Measurements from ENCODE around the gene RSRC2. TPM values are rescaled to one million over a fixed set of nuclear protein-coding genes. Genes with fewer than 3 reads are reported as not detected.

RSRC2 gene
- total RNA-seq, 1 experiment from 2014 or later = 68.7 TPM

DNA sequence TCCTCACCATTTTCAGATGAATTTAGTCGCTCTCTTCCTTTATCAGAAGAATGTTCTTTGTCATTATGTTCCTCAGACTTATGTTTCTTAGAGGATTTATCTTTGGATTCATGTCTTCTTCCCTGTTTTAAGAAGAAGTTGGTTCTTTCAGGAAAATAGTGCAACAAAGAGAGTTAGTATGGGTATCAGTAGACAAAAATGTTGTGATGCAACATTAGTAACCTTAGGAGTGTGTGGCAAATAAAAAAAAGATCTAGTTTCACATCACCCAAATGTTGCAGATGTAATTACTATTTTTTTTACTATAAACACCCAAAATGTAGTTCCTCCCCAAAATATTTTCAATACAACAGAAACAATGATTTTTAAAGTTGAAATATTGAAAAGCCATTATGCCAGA lies 7.8 kb downstream of the RSRC2 start:
- no peak overlapping the region for H2AFZ ChIP-seq (ENCODE audit: low read depth, low read length, poor library complexity, severe bottlenecking)
- peaks cover 77 to 91% of the 10 kb centered on the region in 2 experiments for H3K36me3 ChIP-seq (ENCODE audit: control insufficient read depth in 1 of 2, insufficient read depth in 2 of 2, low read length in 2 of 2)
- peaks cover 46% of the 10 kb centered on the region for H4K20me1 ChIP-seq (ENCODE audit: insufficient read depth)
- H3K9me3 ChIP-seq (ENCODE audit: control insufficient read depth in 1 of 2, insufficient read depth in 1 of 2, low read depth in 1 of 2, low read length in 2 of 2) = no peaks in the 10 kb centered on the region
- H3K79me2 ChIP-seq (ENCODE audit: insufficient read depth, low read length) = peaks cover 98% of the 10 kb centered on the region
- no peaks in the 10 kb centered on the region for H3K27me3 ChIP-seq (ENCODE audit: insufficient read depth, low read length)
- ChIA-PET CTCF (no interaction called here), RAD21 (ENCODE audit: low non-redundant PET in 1 of 2, low total read pairs in 2 of 2, uncharacterized antibody in 2 of 2, unreplicated experiment in 2 of 2) (no interaction called here), POLR2A (no interaction called here)
- H3K4me1 ChIP-seq (ENCODE audit: control insufficient read depth in 1 of 2, insufficient read depth in 2 of 2, low read length in 2 of 2) = 0 out of 4 replicates have a peak, but pooled peaks cover 0 to under 1% of the 10 kb centered on the region in 2 experiments
- H3K27ac ChIP-seq (ENCODE audit: low read depth, low read length) = no peak overlapping the region
- TF ChIP-seq ELF1 (IDR thresholded peaks at IDR 0.05; ENCODE audit: borderline replicate concordance, low read depth) = no peak
- TF ChIP-seq EGR1 (IDR thresholded peaks at IDR 0.05; ENCODE audit: low read depth) = no peak
- TF ChIP-seq, protein P1, sequence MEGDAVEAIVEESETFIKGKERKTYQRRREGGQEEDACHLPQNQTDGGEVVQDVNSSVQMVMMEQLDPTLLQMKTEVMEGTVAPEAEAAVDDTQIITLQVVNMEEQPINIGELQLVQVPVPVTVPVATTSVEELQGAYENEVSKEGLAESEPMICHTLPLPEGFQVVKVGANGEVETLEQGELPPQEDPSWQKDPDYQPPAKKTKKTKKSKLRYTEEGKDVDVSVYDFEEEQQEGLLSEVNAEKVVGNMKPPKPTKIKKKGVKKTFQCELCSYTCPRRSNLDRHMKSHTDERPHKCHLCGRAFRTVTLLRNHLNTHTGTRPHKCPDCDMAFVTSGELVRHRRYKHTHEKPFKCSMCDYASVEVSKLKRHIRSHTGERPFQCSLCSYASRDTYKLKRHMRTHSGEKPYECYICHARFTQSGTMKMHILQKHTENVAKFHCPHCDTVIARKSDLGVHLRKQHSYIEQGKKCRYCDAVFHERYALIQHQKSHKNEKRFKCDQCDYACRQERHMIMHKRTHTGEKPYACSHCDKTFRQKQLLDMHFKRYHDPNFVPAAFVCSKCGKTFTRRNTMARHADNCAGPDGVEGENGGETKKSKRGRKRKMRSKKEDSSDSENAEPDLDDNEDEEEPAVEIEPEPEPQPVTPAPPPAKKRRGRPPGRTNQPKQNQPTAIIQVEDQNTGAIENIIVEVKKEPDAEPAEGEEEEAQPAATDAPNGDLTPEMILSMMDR (IDR thresholded peaks at IDR 0.05 in 2 of 3, conservative IDR thresholded peaks at IDR 0.05 in 1 of 3; ENCODE audit: borderline replicate concordance in 1 of 3, insufficient read depth in 1 of 3, low read depth in 2 of 3, low read length in 2 of 3) = no peak
- no peak for TF ChIP-seq RAD21 (IDR thresholded peaks at IDR 0.05; ENCODE audit: low read depth)
- TF ChIP-seq CBX3 (IDR thresholded peaks at IDR 0.05; ENCODE audit: low read depth) = no peak
- TF ChIP-seq ZNF274 (IDR thresholded peaks at IDR 0.05; ENCODE audit: low read depth, low read length) = no peak
- TF ChIP-seq, protein P2, sequence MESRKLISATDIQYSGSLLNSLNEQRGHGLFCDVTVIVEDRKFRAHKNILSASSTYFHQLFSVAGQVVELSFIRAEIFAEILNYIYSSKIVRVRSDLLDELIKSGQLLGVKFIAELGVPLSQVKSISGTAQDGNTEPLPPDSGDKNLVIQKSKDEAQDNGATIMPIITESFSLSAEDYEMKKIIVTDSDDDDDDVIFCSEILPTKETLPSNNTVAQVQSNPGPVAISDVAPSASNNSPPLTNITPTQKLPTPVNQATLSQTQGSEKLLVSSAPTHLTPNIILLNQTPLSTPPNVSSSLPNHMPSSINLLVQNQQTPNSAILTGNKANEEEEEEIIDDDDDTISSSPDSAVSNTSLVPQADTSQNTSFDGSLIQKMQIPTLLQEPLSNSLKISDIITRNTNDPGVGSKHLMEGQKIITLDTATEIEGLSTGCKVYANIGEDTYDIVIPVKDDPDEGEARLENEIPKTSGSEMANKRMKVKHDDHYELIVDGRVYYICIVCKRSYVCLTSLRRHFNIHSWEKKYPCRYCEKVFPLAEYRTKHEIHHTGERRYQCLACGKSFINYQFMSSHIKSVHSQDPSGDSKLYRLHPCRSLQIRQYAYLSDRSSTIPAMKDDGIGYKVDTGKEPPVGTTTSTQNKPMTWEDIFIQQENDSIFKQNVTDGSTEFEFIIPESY (IDR thresholded peaks at IDR 0.05; ENCODE audit: extremely low read depth, insufficient replicate concordance, low read length) = no peak
- TF ChIP-seq, protein P3, sequence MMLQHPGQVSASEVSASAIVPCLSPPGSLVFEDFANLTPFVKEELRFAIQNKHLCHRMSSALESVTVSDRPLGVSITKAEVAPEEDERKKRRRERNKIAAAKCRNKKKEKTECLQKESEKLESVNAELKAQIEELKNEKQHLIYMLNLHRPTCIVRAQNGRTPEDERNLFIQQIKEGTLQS (IDR thresholded peaks at IDR 0.05) = no peak
- TF ChIP-seq SP1 (IDR thresholded peaks at IDR 0.05; ENCODE audit: low read depth) = no peak
- no peak for TF ChIP-seq FOSL1 (IDR thresholded peaks at IDR 0.05; ENCODE audit: low read depth)
- TF ChIP-seq POLR2A (IDR thresholded peaks at IDR 0.05; ENCODE audit: borderline replicate concordance, extremely low read depth, insufficient read depth, insufficient read length) = no peak
- TF ChIP-seq TCF7L2 (IDR thresholded peaks at IDR 0.05; ENCODE audit: borderline replicate concordance, extremely low read depth, insufficient read depth, insufficient read length) = no peak
- no peak for TF ChIP-seq JUND (IDR thresholded peaks at IDR 0.05)
- no peak for TF ChIP-seq ZFX (IDR thresholded peaks at IDR 0.05)
- no peak for DNase-seq (ENCODE audit: low read depth, low spot score)
- H3K4me2 ChIP-seq (ENCODE audit: low read length) = no peak overlapping the region
- ATAC-seq = no peak
- H3K9me2 ChIP-seq (ENCODE audit: insufficient read depth) = no peaks in the 10 kb centered on the region
- no peak overlapping the region for H3K4me3 ChIP-seq (replicated peaks in 1 of 2; ENCODE audit: low read depth in 1 of 2, low read length in 2 of 2)
- no peak overlapping the region for H3K9ac ChIP-seq (ENCODE audit: low read length)
- intact Hi-C loops (cut with micrococcal nuclease) = no loop called here
- BruUV-seq (replicated peaks) = no TSS peak
